ENCODE data around the gene CDKN1A. TPM values are rescaled to one million over a fixed set of nuclear protein-coding genes. Genes with fewer than 3 reads are reported as not detected.
A peak's percentile ranks its signal among the peaks of the same experiment; 100 is the strongest.

The CDKN1A gene
- total and polyA plus RNA-seq, 10 of the 15 experiments (the other 5 are each of a cell fraction or from before 2014, with no cell fraction given), result 25.2 to 637 (median 216) TPM

DNA sequence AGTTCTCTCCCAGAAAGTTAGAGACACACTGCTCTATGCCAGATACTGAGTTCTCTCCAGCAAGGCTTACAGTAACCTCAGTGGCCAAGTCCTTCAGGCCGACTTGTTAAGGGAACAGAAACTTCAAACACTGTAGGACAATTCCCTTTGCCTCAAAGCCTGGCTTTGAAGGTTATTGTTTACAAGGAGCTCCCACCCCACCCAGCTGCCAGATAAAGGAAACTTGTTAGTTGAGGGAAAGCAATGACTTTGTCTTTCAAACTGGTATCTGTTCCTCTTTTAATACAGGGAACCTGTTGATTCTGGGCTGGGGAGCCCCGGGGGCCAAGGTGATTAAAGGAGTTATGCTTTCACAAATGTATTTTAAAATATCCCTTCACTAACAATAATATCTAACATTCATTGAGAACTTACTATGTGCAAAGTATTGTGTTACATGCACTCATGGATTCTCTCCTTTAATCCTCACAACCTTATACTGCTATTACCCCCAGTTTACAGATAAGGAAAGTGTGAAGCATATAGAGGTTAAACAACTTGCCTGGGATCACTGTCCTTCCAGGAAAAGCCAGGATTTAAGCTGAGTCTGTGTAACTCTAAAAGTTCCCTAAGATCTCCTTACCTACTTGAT is 27.6 kb upstream of the CDKN1A start (continued):
- TF ChIP-seq FOXM1 (IDR thresholded peaks at IDR 0.05; ENCODE audit: low read depth, low read length) (peak; percentile 74; the same call in 1 of the 2 replicates), RUNX3 (IDR thresholded peaks at IDR 0.05; ENCODE audit: low read length) (peak; percentile 57), SRF (IDR thresholded peaks at IDR 0.05; ENCODE audit: low read depth in 2 of 2, low read length in 2 of 2) (0 out of 4 replicates have a peak, but pooled peaks of 1 of the 2 experiments have one; percentile 17), TAF1 (IDR thresholded peaks at IDR 0.05; ENCODE audit: borderline replicate concordance, low read depth, low read length) (no peak), EGR1 (IDR thresholded peaks at IDR 0.05; ENCODE audit: borderline replicate concordance in 1 of 2, low read depth in 2 of 2, low read length in 2 of 2) (no peak), RAD21 (IDR thresholded peaks at IDR 0.05; ENCODE audit: insufficient read depth, low read depth, low read length) (peak; percentile 34), IKZF1 (conservative IDR thresholded peaks at IDR 0.05) (peak; percentile 98), NR2F1 (conservative IDR thresholded peaks at IDR 0.05) (peak; percentile 48), BHLHE40 (IDR thresholded peaks at IDR 0.05; ENCODE audit: borderline replicate concordance in 1 of 2, low read depth in 2 of 2, low read length in 1 of 2) (peak; percentile 33 to 55; a peak in 2 of 4 replicates), TBL1XR1 (IDR thresholded peaks at IDR 0.05; ENCODE audit: low read depth, low read length) (peak; percentile 57; the same call in 1 of the 2 replicates), MXI1 (IDR thresholded peaks at IDR 0.05; ENCODE audit: low read depth, low read length) (no peak)
- TF ChIP-seq, protein P1, sequence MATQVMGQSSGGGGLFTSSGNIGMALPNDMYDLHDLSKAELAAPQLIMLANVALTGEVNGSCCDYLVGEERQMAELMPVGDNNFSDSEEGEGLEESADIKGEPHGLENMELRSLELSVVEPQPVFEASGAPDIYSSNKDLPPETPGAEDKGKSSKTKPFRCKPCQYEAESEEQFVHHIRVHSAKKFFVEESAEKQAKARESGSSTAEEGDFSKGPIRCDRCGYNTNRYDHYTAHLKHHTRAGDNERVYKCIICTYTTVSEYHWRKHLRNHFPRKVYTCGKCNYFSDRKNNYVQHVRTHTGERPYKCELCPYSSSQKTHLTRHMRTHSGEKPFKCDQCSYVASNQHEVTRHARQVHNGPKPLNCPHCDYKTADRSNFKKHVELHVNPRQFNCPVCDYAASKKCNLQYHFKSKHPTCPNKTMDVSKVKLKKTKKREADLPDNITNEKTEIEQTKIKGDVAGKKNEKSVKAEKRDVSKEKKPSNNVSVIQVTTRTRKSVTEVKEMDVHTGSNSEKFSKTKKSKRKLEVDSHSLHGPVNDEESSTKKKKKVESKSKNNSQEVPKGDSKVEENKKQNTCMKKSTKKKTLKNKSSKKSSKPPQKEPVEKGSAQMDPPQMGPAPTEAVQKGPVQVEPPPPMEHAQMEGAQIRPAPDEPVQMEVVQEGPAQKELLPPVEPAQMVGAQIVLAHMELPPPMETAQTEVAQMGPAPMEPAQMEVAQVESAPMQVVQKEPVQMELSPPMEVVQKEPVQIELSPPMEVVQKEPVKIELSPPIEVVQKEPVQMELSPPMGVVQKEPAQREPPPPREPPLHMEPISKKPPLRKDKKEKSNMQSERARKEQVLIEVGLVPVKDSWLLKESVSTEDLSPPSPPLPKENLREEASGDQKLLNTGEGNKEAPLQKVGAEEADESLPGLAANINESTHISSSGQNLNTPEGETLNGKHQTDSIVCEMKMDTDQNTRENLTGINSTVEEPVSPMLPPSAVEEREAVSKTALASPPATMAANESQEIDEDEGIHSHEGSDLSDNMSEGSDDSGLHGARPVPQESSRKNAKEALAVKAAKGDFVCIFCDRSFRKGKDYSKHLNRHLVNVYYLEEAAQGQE (IDR thresholded peaks at IDR 0.05; ENCODE audit: low read depth, low read length), result no peak
